ENCODE measurements around the gene HSPA1A.

Gene HSPA1A

DNA sequence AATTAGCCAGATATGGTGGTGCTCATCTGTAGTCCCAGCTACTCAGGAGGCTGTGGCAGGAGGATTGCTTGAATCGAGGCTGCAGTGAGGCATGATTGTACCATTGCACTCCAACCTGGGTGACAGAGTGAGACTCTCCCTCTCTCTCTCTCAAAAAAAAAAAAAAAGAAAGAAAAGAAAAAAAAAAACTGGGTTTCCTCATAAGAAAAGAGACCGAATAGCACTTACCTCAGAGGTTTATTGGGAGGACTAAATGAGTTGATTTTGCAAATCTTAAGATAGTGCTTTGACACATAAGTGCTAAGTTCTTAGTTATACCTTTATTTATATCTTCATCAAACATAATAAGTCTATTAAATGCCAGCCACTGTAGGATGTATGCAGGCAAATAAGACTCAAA, 44.5 kb upstream of the HSPA1A start:
- no peak for TF ChIP-seq CTCF (IDR thresholded peaks at IDR 0.05)

DNA sequence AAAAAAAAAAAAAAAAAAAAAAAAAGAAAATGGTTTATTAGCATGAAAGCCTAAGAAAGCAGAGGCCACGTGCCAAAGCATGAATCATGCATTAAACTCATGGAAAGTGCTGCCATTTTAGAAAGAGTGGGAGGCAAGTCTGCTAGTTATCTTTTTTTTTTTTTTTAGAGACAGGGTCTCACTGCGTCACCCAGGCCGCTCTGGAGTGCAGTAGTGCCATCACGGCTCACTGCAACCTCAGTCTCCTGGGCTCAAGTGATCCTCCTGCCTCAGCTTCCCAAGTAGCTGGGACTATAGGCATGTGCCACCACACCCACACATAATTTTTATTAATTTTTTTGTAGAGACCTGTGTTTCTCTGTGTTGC, 43.4 kb upstream of the HSPA1A start:
- no peak for TF ChIP-seq CTCF (IDR thresholded peaks at IDR 0.05)

- no peak for TF ChIP-seq CTCF (IDR thresholded peaks at IDR 0.05)
These were observed 40.2 kb upstream of the HSPA1A start for GRCh38 chr6:31775184-31775583.

- TF ChIP-seq CTCF (IDR thresholded peaks at IDR 0.05), result no peak
These were observed 39.5 kb upstream of the HSPA1A start for GRCh38 chr6:31775633-31776484.

DNA sequence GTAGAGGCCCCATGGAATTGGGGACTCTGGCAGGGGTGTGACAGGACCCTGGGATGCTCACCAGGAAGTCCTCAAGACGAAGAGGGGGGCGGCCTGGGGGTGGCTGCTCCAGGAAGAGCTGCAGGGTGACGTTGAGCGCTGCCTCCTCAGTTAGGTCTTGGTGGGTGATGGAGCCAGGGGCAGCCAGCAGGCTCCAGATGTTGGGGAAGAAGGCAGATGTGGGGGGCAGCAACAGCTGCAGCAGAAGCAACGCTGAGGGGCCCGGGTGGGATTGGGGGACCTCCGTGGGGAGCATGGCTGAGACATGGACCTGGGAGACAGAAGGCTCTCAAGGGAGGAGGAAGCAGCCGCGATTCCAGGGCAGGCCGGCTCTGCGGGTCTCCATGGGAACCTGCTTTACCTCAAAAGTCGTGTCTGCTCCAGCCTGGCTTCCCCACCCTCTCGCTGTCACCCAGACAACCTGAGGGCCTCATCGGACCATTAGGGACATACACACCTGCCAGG, 38.8 kb upstream of the HSPA1A start:
- TF ChIP-seq CTCF (IDR thresholded peaks at IDR 0.05), result no peak

- no peak for TF ChIP-seq CTCF (IDR thresholded peaks at IDR 0.05)
These were observed 38.2 kb upstream of the HSPA1A start, which contains the start of gene VWA7 for GRCh38 chr6:31776989-31777666. TSS of gene VWA7 (minus strand) at chr6:31777328. CDS start at chr6:31776779, 549 bp downstream.

DNA sequence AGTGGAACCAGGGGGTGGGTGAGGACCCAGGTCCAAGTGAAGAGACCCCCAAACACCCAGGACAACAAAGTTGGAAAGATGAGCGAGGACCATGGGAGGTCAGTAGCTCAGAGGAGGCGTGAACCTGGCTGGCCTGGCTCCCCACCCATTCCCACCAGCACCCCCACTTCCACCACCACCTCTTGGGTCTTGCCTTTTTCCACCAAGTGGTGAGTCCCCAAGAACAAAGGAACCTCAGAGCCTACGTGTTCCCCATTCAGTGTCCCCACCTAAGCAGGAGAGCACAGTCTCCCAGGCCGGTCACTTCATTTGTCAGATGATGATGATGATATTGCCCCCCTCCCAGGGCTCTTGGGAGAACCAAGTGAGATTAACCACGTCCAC, 37.7 kb upstream of the HSPA1A start:
- no peak for TF ChIP-seq CTCF (IDR thresholded peaks at IDR 0.05)
